Body of pancreas (tissue), 4 donors: ENCODE measurements around the gene CNOT1.

ENCODE experiments used
- POLR2A ChIP-seq, 3 donors: fragments of 450-650 bp; IDR thresholded peaks; one replicate each; pipeline ENCODE4 v1.6.1; 2016; ENCODE audit warnings: antibody characterized with exemption in 3 of 3, mild to moderate bottlenecking in 2 of 3
- TF ChIP-seq, protein P1 (sequence below), 7 experiments: fragments of 450-650 bp in 4 of 7; fragments of 200-600 bp in 3 of 7; sonication (generic) in 3 of 7; IDR thresholded peaks; one replicate each; pipeline ENCODE4 v1.5.1; 2016 to 2019; ENCODE audit warnings: antibody characterized with exemption in 7 of 7

DNA sequence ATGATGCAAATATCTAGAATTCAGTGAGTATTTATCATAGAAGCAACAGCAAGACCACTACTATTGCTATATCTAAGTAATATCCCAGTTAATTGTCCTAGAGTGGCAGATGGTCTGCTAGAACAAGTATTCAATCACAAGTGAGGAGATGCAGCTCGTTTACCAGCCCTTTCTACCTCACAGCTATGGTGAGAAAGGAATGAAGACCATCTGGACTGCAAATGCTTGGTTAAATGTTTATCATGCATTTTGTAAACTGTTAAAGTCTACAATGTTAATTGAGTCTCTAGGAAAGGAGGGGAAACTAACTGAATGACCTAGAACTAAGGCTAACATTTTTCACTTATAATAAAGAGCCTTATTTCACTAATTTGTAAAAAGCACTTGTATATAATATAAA lies 52.5 kb downstream of the CNOT1 start:
- TF ChIP-seq, protein P1, sequence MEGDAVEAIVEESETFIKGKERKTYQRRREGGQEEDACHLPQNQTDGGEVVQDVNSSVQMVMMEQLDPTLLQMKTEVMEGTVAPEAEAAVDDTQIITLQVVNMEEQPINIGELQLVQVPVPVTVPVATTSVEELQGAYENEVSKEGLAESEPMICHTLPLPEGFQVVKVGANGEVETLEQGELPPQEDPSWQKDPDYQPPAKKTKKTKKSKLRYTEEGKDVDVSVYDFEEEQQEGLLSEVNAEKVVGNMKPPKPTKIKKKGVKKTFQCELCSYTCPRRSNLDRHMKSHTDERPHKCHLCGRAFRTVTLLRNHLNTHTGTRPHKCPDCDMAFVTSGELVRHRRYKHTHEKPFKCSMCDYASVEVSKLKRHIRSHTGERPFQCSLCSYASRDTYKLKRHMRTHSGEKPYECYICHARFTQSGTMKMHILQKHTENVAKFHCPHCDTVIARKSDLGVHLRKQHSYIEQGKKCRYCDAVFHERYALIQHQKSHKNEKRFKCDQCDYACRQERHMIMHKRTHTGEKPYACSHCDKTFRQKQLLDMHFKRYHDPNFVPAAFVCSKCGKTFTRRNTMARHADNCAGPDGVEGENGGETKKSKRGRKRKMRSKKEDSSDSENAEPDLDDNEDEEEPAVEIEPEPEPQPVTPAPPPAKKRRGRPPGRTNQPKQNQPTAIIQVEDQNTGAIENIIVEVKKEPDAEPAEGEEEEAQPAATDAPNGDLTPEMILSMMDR (IDR thresholded peaks at IDR 0.05): no peak
- no peak for TF ChIP-seq POLR2A (IDR thresholded peaks at IDR 0.05)
